Fibroblast of gingiva (primary cell): ENCODE data around the gene LRRC1.

ENCODE experiments used
- DNase-seq: peaks from one replicate; pipeline ENCODE4 v3.0.0-alpha.2; 2011; ENCODE audit warnings: low read depth

LRRC1 gene

DNA sequence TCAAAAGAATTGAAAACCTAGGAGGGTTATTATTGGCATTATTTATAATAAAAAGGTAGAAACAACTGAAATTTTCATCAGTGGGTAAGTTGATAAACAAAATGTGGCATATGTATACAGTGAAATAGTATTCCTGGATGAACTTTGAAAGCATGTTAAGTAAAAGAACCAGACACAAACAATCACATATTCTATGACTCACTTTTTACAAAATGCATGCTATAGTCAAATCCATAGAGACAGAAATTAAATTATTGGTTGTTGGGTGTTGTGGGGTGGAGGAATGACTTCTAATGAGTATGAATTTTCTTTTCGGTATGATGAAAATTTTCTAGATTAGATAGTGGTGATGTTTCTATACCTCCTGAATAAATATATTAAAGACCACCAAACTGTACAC lies 94.6 kb downstream of the LRRC1 start:
- DNase-seq: no peak

DNA sequence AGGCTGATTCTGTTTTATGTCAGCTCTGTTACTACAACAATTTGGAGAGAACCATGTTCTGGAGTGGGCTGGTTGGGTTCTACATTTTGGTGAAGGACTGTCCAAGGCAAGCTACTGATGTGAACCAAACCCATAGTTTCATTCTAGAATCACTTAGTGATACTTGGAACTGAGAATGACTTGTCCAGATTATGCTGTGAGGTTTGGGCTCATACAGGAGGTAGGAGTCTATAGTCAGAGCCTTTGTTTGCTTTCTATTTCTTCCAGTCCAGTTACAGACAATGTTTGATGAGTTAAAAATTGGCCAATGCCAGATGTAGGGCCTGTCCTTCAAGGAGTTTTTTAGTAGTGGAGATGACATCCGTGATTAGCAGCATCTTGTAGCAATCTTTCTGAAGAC lies 97.9 kb downstream of the LRRC1 start:
- DNase-seq: no peak

DNA sequence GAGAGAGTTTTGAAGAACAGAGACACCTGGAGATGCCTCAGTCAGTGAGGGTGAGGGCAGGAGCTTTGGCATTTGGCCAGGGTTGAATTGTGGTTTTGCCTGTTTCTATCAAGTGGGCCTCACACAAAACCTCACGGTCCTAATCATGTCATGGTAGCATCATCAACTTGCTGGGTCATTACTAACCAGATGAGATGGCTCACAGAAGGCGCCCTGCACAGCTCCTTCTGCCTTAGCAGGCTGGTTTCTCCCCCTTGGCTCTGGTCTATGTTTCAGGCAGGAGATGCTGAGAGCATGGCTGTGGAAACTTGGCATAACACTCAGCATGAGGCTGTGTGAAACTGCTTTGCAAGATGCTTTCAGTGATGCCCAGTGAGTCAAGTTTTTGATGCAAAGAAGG lies 99.3 kb downstream of the LRRC1 start:
- peak; percentile 38 for DNase-seq

- DNase-seq: no peak
Measured at GRCh38 chr6:53896196-53896595, 101.4 kb downstream of the LRRC1 start.

DNA sequence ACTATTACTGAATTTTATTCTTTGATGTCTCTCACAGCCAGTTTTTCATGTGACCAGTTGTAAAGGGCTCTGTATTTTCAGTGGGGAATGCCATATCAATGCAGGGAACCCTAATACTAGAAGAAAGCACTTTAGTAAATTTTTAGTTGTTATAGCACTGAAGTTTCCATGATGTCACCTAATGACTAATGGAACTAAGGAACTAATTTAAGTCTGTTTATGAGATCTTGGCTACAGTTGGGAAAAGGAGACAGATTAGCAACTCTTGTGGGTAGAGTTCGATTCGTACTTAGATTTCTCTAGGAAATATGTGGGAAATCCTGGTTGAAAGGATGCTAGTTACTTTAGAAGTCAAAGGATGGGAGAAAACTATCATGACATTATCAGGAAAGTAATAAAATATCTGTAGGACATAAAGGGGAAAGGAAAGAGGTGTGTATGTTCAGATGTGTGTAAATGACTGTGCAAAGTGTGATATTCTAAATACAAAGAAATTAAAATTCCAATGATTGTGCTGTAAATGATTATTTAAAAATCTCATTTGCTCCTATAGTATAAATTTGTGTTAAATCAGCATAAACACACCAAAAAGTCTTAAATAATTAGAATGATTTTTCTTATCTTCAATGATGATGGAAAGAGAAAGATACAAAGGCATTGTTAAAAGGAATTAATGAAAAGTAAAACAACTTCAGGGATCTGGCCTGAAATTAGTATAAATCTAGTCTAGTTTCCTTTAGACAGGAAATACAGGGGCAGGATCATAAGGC lies 103.4 kb downstream of the LRRC1 start:
- DNase-seq: peak; percentile 38

GRCh38 chr6:53899512-53899911 lies 104.7 kb downstream of the LRRC1 start:
- DNase-seq: no peak

DNA sequence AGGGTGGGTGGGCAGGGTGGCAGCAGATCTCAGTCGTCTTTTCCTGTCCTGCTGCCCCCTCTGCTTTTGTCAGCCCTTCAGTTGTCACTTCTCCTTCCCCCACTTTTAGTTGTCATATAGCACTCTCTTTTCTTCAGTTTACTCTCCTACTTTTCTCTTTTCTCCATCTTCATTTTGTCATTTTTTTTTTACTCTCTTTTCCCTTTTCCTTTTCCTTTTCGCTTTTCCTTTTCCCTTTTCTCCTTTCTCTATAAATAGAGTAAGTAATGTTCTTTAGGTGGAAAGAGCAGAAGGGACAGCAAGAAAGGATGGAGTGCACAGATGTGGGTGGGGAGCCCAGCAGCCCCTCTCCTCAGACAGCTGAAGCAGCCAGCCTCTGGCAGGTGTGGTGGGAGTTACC lies 108.6 kb downstream of the LRRC1 start:
- no peak for DNase-seq

GRCh38 chr6:53906103-53906502 lies 111.3 kb downstream of the LRRC1 start:
- no peak for DNase-seq

GRCh38 chr6:53906842-53907241 lies 112.0 kb downstream of the LRRC1 start:
- DNase-seq: peak; percentile 80

DNA sequence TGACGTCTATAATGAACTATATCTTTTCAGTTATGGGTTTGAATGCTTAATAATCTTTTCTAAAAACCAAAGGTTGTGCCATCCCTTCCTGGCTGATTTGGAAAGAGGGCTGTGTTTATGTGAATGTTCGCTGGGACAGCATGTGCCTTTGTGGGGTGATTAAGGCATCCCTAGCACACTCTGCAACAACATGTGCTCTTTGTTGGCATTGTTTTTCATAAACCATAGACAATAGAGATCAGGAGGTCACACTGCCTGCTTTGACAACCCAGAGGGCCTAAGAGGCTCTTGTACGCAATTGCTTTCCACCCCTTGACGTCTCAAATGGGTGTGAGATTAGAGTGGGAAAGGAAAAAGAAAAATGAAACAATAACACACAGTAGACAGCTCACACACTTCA lies 116.0 kb downstream of the LRRC1 start:
- DNase-seq: peak; percentile 53

GRCh38 chr6:53912661-53913060 lies 117.9 kb downstream of the LRRC1 start:
- no peak for DNase-seq

GRCh38 chr6:53913286-53913685 lies 118.5 kb downstream of the LRRC1 start:
- DNase-seq: no peak

DNA sequence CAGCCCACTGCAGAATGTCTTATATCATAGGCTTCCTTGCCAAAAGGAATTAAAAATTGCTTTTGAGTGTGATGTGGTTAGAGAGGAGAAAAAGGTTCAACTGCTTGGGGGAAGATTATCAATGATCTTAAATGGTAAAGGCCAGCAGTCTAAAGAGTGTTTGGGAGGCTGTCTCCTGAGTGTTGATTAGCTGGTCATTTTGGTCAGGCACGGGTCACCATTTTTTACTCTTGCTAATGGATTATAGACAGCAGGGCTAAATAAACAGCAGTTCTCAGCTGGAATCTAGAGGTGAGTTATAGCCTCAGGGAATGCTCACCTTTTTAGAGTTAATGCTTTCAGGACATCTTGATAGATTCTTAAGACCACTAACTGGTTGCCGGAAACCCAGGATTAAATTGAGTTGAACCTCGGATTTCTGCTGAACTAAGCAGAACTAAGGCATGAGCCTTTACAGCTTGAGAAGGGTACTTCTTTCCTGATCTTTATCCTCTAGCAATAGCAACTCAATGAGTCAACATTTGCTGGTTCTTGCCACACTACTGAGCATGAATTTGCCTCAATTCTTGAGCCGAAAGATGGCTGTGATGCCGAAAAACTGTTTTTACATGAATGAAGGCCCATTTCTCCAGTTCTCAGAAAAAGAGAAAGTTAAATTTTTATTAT lies 120.4 kb downstream of the LRRC1 start:
- no peak for DNase-seq

GRCh38 chr6:53916804-53917463 lies 122.1 kb downstream of the LRRC1 start:
- no peak for DNase-seq

- DNase-seq: no peak
Measured at GRCh38 chr6:53917464-53917842, 122.6 kb downstream of the LRRC1 start.

GRCh38 chr6:53918854-53919510 lies 124.2 kb downstream of the LRRC1 start:
- DNase-seq: no peak

DNA sequence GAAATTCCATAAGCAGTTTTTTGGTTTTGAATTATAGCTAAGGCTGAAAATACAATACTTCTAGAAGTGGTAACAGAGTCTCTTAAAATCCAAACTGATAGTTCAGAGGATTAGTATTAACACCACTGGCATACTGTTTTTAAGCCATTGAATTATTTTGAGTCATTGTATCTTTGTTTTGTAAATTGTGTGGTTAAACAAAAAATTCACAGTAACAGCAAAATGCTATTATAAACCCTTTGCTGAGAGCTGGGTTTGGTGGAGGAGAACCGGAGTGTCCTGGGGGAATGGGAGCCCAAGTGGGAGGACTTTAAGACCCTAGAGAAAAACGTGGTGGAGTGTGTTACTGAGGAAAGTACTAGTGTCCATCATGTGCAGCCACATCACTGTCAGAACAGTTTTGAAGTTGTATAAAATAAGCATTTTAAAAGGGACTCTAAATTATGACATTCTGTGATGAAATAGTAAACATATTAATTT lies 125.1 kb downstream of the LRRC1 start:
- DNase-seq: no peak

- DNase-seq: no peak
Measured at GRCh38 chr6:53920881-53921280, 126.1 kb downstream of the LRRC1 start.

DNA sequence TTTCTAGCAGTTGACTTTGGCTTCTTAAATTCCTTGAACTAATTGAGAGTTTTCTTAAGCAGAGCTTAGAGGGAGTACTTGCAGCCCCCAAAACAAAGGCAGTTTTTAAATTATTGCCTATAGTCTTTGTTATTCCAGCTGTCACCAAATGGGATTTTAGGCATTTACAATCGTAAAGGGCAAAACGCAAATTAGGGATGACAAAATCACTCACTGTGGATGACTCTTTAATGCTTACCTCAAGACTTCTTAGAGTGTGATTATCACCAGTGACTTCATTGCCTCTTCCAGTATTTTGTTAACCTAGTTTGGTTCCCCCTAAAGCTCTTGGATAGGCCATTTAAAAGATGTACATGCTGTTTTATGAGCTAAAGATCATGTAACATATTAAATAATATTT lies 126.8 kb downstream of the LRRC1 start:
- DNase-seq: no peak

DNA sequence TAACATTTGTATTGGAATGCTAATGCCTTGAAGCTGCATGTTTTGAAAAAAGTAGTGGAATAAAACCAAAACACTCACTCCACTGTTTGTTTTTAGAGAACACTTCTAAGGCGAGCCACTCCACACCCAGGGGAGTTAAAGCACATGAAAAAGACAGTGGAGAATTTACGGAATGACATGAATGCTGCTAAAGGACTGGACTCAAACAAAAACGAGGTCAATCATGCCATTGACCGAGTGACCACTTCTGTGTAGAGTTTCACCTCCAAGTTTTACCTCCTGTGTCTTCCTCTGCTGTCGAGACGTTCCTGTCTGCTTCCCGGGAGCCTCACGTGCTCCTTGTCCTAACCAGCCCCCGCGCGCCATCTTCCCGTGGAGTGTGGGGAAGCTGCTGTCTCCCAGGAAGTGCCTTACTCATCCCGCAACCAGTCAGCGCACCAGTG lies 127.8 kb downstream of the LRRC1 start:
- DNase-seq: no peak

- no peak for DNase-seq
Measured at GRCh38 chr6:53924277-53924676, 129.5 kb downstream of the LRRC1 start.

DNA sequence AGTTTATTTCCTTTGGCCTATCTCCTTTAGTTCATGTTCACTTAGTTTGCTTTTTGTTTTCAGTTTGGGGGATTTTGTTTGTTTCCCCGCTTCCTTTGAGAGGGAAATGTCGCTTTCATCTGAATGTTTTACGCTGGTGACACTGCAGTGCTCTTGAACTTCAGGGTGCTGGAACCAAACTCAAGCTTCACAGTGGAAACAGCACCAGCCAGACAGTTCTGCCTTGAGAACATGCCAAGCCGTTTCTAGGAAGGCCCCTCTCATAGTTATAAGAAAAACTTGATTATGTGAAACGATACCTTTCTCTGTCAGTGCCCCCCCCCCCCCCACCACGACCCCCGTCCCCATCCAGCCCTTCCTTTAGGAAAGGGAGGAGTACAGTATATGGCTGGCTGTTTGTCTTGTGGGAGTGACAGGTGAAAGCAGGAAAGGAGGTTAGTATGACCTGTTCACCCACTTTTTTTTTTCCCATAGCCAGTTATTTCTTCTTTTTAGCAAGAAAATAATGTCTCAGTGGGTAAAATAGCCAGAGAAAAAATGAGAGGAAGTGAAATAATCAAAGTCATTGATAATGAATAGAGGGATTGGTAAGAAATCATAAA lies 130.1 kb downstream of the LRRC1 start:
- no peak for DNase-seq
